CD4-positive, alpha-beta memory T cell (primary cell): ENCODE data around the gene CTSS. TPM values are rescaled to one million over a fixed set of nuclear protein-coding genes. Genes with fewer than 3 reads are reported as not detected.

Experiments used
- CTCF ChIA-PET: fragments of 350-600 bp; sonication (Branson Sonifier 250); formaldehyde crosslinking; loops from one replicate; lab custom pipeline; 2021; ENCODE audit warnings: inconsistent platforms; ENCODE audit not compliant: partially characterized antibody; lab: Charles Lee
- POLR2A ChIA-PET: fragments of 350-600 bp; sonication (Branson Sonifier 250); formaldehyde crosslinking; loops from one replicate; lab custom pipeline; 2021; ENCODE audit not compliant: partially characterized antibody; lab: Charles Lee
- DNase-seq, 5 donors: peaks; one replicate each; pipeline versions ENCODE4 v3.0.0 to v3.0.0-alpha.2; 2020 to 2022; ENCODE audit warnings: mixed read lengths in 1 of 5
- H3K27ac ChIP-seq: one replicate; pipeline ENCODE4 v1.7.0; 2013; ENCODE audit warnings: low read depth, low read length
- H3K27me3 ChIP-seq: 2 replicates; pipeline ENCODE4 v1.7.0; 2013; ENCODE audit warnings: mild to moderate bottlenecking, low read length, moderate library complexity; ENCODE audit not compliant: insufficient read depth
- H3K36me3 ChIP-seq: 2 replicates; pipeline ENCODE4 v1.7.0; 2013; ENCODE audit warnings: mild to moderate bottlenecking, low read length, moderate library complexity; ENCODE audit not compliant: insufficient read depth
- H3K4me1 ChIP-seq: 2 replicates; pipeline ENCODE4 v1.7.0; 2013; ENCODE audit warnings: mild to moderate bottlenecking, low read length, moderate library complexity; ENCODE audit not compliant: insufficient read depth
- H3K4me3 ChIP-seq, 2 donors: one replicate each; pipeline ENCODE4 v1.7.0; 2013; ENCODE audit warnings: low read length in 2 of 2, mild to moderate bottlenecking in 1 of 2
- H3K9me3 ChIP-seq, 2 donors: one replicate each; pipeline ENCODE4 v1.7.0; 2013; ENCODE audit warnings: low read length in 2 of 2, control low read depth in 1 of 2; ENCODE audit not compliant: control insufficient read depth in 1 of 2
- H3K27ac Mint-ChIP-seq, 7 donors: one replicate each; pipeline ENCODE4 v1.8.0; 2020 to 2021; ENCODE audit warnings: mixed read lengths in 7 of 7, mild to moderate bottlenecking in 6 of 7, inconsistent platforms in 3 of 7, moderate library complexity in 3 of 7
- H3K27me3 Mint-ChIP-seq, 2 donors: one replicate each; pipeline ENCODE4 v1.8.0; 2020 to 2021; ENCODE audit warnings: mixed read lengths in 2 of 2
- H3K36me3 Mint-ChIP-seq, 2 donors: one replicate each; pipeline ENCODE4 v1.8.0; 2020 to 2021; ENCODE audit warnings: mixed read lengths in 2 of 2, inconsistent platforms in 1 of 2, mild to moderate bottlenecking in 1 of 2
- H3K4me1 Mint-ChIP-seq, 4 donors: one replicate each; pipeline ENCODE4 v1.8.0; 2020 to 2021; ENCODE audit warnings: mixed read lengths in 4 of 4, mild to moderate bottlenecking in 1 of 4
- H3K4me3 Mint-ChIP-seq, 8 donors: one replicate each; pipeline ENCODE4 v1.8.0; 2020 to 2021; ENCODE audit warnings: mixed read lengths in 8 of 8, mild to moderate bottlenecking in 7 of 8, moderate library complexity in 6 of 8, inconsistent platforms in 3 of 8
- H3K9me3 Mint-ChIP-seq, 8 donors: one replicate each; pipeline ENCODE4 v1.8.0; 2020 to 2021; ENCODE audit warnings: mixed read lengths in 8 of 8, mild to moderate bottlenecking in 5 of 8, inconsistent platforms in 3 of 8, moderate library complexity in 1 of 8
- intact Hi-C: fragments of 100-400 bp; cut with micrococcal nuclease; formaldehyde crosslinking; loops from one replicate; pipeline ENCODE4 v1.15.1; 2023
- polyA plus RNA-seq, 2 donors: library from polyadenylated mRNA; unstranded; fragments of 300-500 nt; fragmentation: Illumina TruSeq; gene quantifications; one replicate each; pipeline ENCODE4 v1.2.3, GENCODE V29; 2021
- total RNA-seq, 2 experiments: library from RNA; stranded (reverse); gene quantifications; one replicate each; pipeline ENCODE4 v1.2.3, GENCODE V29; 2021

Gene CTSS
- 100 to 1,000 TPM; 119 TPM for total RNA-seq
- 100 to 1,000 TPM; 146 to 172 TPM for polyA plus RNA-seq

DNA sequence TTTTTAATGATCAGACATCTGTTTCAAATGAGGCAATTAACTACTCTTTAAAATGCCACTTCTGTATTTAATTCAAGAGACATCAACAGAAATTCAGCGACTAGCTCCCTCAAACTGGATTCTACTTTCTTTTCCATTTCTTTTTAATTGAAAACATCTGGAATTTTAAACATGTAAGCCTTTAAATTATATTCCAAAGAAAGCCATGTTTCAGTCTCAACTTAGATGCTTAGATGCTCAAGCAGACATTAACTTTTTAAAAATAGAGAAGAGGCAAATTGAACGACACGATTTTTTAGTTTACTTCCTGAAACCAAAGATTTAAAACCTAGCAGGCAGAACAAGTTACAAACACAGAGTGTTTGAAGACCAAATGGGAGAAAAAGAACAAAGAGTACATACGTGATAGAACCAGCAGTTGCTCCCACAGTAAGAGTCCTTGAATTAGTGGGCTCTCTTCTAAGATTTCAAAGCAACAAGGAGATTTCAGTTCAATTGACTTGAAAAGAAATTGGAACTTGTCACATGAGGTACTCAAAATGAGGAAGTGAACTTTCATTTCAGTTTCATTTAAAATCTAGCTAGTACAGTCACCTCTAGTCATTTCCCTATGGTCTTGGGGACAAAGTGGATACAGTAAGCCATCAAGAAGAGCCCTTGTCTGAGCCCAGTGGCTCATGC lies at the start of gene CTSS:
TSS of gene CTSS (minus strand) at position 483 of the 681 bp plus-strand sequence. CDS start 1,015 bp downstream, outside the sequence.
- peaks cover 21 to 27% of the 10 kb centered on the region in 2 donors for H3K36me3 Mint-ChIP-seq
- Histone ChIP-seq H3K9me3 (no peaks in the 10 kb centered on the region), H3K36me3 (no peaks in the 10 kb centered on the region), H3K4me3 (peak within 1 kb of the TSS; percentile 55 to 71), H3K27ac (peak within 1 kb of the TSS; percentile 51), H3K27me3 (no peaks in the 10 kb centered on the region), H3K4me1 (peaks cover 43% of the 10 kb centered on the region)
- peaks cover 0 to 1% (median 0%) of the 10 kb centered on the region in 8 donors for H3K9me3 Mint-ChIP-seq
- H3K4me1 Mint-ChIP-seq, result peaks cover 29 to 58% (median 42%) of the 10 kb centered on the region in 4 donors
- H3K27ac Mint-ChIP-seq, result peak within 1 kb of the TSS; percentile 87 to 98 (median 95)
- ChIA-PET CTCF (interaction anchor here (0.8 to 1.0 kb wide), 2 partner anchors 17 to 231 kb away, joined by 3 to 4 read pairs; no protein-coding TSS in a partner anchor), POLR2A (interaction anchor here (0.6 to 2.7 kb wide), 13 partner anchors 9 to 402 kb away, joined by 3 to 10 read pairs (median 3); partner anchors contain the start of genes ENSA, GOLPH3L, MCL1 and RPRD2)
- peak in 4 of 5 donors; percentile 34 to 46 (median 38) for DNase-seq
- peak within 1 kb of the TSS; percentile 89 to 98 (median 93) for H3K4me3 Mint-ChIP-seq
- no peaks in the 10 kb centered on the region for H3K27me3 Mint-ChIP-seq
- intact Hi-C loops, result loop anchor here (5.0 to 10.0 kb wide), 3 partner anchors 112 to 203 kb away; partner anchors contain the start of genes ARNT and SETDB1

DNA sequence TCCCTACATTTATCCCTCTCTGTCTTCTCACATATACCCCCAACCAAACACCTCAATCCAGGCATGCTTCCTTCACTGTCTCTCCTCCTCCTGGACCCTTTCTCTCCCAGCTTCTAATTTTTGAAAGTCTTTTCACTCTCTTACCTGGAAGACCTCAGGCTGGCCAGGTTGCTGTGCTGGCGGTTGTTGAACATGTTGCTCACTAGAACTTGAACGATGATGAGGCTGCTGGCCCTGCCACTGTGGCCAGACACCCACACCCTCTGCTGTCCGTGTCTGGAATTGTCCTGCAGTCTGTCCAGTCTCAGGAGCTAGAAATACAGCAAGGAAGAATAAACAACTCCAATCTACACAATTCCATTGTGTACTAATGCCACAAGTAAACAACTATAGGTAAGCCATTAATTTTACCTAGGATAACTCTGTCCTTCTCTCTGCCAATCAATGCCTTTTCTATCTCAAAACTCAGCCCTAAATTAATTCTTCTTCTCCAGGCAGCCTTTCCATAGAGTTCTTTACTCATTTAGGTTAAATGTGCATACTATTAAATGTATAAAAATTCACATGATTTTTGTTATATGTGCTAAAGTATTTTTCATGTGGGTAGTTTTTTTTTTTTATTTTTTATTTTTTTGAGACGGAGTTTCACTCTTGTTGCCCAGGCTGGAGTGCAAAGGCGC lies 47.6 kb upstream of the CTSS start:
- H3K4me3 ChIP-seq, result no peak overlapping the region
- intact Hi-C loops, result no loop called here
- CTCF ChIA-PET, result interaction anchor here (0.8 to 1.4 kb wide), 2 partner anchors 49 to 348 kb away, joined by 3 read pairs; no protein-coding TSS in a partner anchor
- peaks cover 0 to 2% (median 0%) of the 10 kb centered on the region in 8 donors for H3K9me3 Mint-ChIP-seq
- no peak overlapping the region for H3K4me3 Mint-ChIP-seq
- peak in 1 of 5 donors; percentile 4 for DNase-seq
- no peaks in the 10 kb centered on the region for H3K4me1 ChIP-seq
- H3K36me3 ChIP-seq, result peaks cover 46% of the 10 kb centered on the region
- H3K4me1 Mint-ChIP-seq, result peaks cover 0 to under 1% (median 0%) of the 10 kb centered on the region in 4 donors
- no peaks in the 10 kb centered on the region for H3K9me3 ChIP-seq
- POLR2A ChIA-PET, result no interaction called here
- peaks cover 24 to 35% of the 10 kb centered on the region in 2 donors for H3K36me3 Mint-ChIP-seq
- H3K27ac ChIP-seq, result no peak overlapping the region
- no peaks in the 10 kb centered on the region for H3K27me3 ChIP-seq
- no peak overlapping the region for H3K27ac Mint-ChIP-seq
- no peaks in the 10 kb centered on the region for H3K27me3 Mint-ChIP-seq

- ChIA-PET CTCF (interaction anchor here (0.6 kb wide), 1 partner anchor 94 kb away, joined by 3 read pairs; no protein-coding TSS in a partner anchor), POLR2A (no interaction called here)
- no peaks in the 10 kb centered on the region for H3K27me3 Mint-ChIP-seq
- Histone ChIP-seq H3K9me3 (no peaks in the 10 kb centered on the region), H3K27ac (no peak overlapping the region), H3K27me3 (no peaks in the 10 kb centered on the region), H3K36me3 (peaks cover 30% of the 10 kb centered on the region), H3K4me1 (no peaks in the 10 kb centered on the region), H3K4me3 (no peak overlapping the region)
- intact Hi-C loops, result no loop called here
- no peak for DNase-seq
- H3K9me3 Mint-ChIP-seq, result peaks cover 0 to 2% (median 0%) of the 10 kb centered on the region in 8 donors
- H3K4me3 Mint-ChIP-seq, result no peak overlapping the region
- H3K27ac Mint-ChIP-seq, result no peak overlapping the region
- peaks cover 13 to 18% of the 10 kb centered on the region in 2 donors for H3K36me3 Mint-ChIP-seq
- H3K4me1 Mint-ChIP-seq, result peaks cover 2 to 10% (median 5%) of the 10 kb centered on the region in 4 donors
Observed at GRCh38 chr1:150810958-150811659, 45.5 kb upstream of the CTSS start.

- peaks cover 26% of the 10 kb centered on the region for H3K36me3 ChIP-seq
- no peaks in the 10 kb centered on the region for H3K4me1 ChIP-seq
- ChIA-PET POLR2A (no interaction called here), CTCF (no interaction called here)
- Mint-ChIP-seq H3K4me3 (no peak overlapping the region), H3K27ac (peak overlapping the region in 1 of 7 donors; percentile 24), H3K27me3 (no peaks in the 10 kb centered on the region), H3K4me1 (peaks cover 2 to 10% (median 5%) of the 10 kb centered on the region in 4 donors), H3K9me3 (peaks cover 0 to 2% (median 0%) of the 10 kb centered on the region in 8 donors), H3K36me3 (peaks cover 8 to 14% of the 10 kb centered on the region in 2 donors)
- H3K4me3 ChIP-seq, result no peak overlapping the region
- no peaks in the 10 kb centered on the region for H3K9me3 ChIP-seq
- no peaks in the 10 kb centered on the region for H3K27me3 ChIP-seq
- no peak for DNase-seq
- intact Hi-C loops, result no loop called here
- H3K27ac ChIP-seq, result no peak overlapping the region
Observed at GRCh38 chr1:150809651-150810050, 44.1 kb upstream of the CTSS start.

DNA sequence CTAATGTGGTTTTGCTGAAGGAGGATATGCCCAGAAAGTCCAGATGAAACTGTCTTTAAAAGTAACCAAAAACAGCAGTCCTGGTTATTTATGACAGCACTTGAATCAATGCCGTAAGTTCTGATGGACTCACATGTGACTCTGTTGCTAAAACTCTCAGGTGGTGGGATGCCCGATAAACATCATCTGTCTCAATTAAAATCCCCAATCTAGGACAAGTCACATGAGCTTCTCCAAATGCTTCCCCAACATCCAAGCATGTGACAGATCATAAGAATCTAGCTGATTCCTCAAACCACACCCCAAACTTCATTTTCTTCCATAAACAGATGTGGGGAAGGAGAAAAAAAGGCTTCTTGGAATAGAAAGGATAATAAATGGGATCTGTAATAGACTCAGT lies 43.3 kb upstream of the CTSS start:
- POLR2A ChIA-PET, result no interaction called here
- H3K4me3 ChIP-seq, result no peak overlapping the region
- no peaks in the 10 kb centered on the region for H3K9me3 ChIP-seq
- no peak overlapping the region for H3K27ac ChIP-seq
- CTCF ChIA-PET, result interaction anchor here (0.6 kb wide), 1 partner anchor 190 kb away, joined by 3 read pairs; no protein-coding TSS in a partner anchor
- Mint-ChIP-seq H3K4me3 (no peak overlapping the region), H3K9me3 (peaks cover 0 to 2% (median 0%) of the 10 kb centered on the region in 8 donors), H3K27me3 (no peaks in the 10 kb centered on the region), H3K27ac (no peak overlapping the region), H3K36me3 (peaks cover 5 to 7% of the 10 kb centered on the region in 2 donors), H3K4me1 (peaks cover 2 to 10% (median 5%) of the 10 kb centered on the region in 4 donors)
- peaks cover 21% of the 10 kb centered on the region for H3K36me3 ChIP-seq
- H3K4me1 ChIP-seq, result no peaks in the 10 kb centered on the region
- intact Hi-C loops, result no loop called here
- no peak for DNase-seq
- H3K27me3 ChIP-seq, result no peaks in the 10 kb centered on the region

GRCh38 chr1:150808121-150808520 lies 42.5 kb upstream of the CTSS start, which contains the start of gene CTSK:
Gene CTSK, minus strand, starts transcription at chr1:150808260. Its CDS starts 1,455 bp downstream, at chr1:150806805.
- no peaks in the 10 kb centered on the region for H3K9me3 ChIP-seq
- peaks cover 2 to 10% (median 5%) of the 10 kb centered on the region in 4 donors for H3K4me1 Mint-ChIP-seq
- no peak within 1 kb of the TSS for H3K4me3 ChIP-seq
- DNase-seq, result no peak
- intact Hi-C loops, result no loop called here
- peak within 1 kb of the TSS in 5 of 8 donors; percentile 4 to 37 (median 31) for H3K4me3 Mint-ChIP-seq
- no peaks in the 10 kb centered on the region for H3K27me3 Mint-ChIP-seq
- peak within 1 kb of the TSS in 2 of 7 donors; percentile 37 to 62 for H3K27ac Mint-ChIP-seq
- H3K36me3 ChIP-seq, result peaks cover 18% of the 10 kb centered on the region
- no peak within 1 kb of the TSS for H3K27ac ChIP-seq
- no peaks in the 10 kb centered on the region for H3K4me1 ChIP-seq
- H3K9me3 Mint-ChIP-seq, result peaks cover 0 to 2% (median 0%) of the 10 kb centered on the region in 8 donors
- peaks cover 8 to 10% of the 10 kb centered on the region in 2 donors for H3K36me3 Mint-ChIP-seq
- CTCF ChIA-PET, result interaction anchor here (0.5 to 1.0 kb wide), 3 partner anchors 8 to 531 kb away, joined by 3 read pairs; no protein-coding TSS in a partner anchor
- POLR2A ChIA-PET, result interaction anchor here (0.6 kb wide), 1 partner anchor 114 kb away, joined by 3 read pairs; no protein-coding TSS in a partner anchor
- no peaks in the 10 kb centered on the region for H3K27me3 ChIP-seq
